Fibroblast of the aortic adventitia (primary cell): ENCODE measurements around the gene GRIP2. TPM values are rescaled to one million over a fixed set of nuclear protein-coding genes. Genes with fewer than 3 reads are reported as not detected.

Experiments
- DNase-seq: peaks from one replicate; pipeline ENCODE4 v3.0.0-alpha.2; 2010; ENCODE audit warnings: low read depth
- H3K4me3 ChIP-seq: 2 replicates; pipeline ENCODE4 v1.5.1; 2011; ENCODE audit warnings: low read depth, mild to moderate bottlenecking, control low read depth, low read length, moderate library complexity
- CTCF ChIP-seq: IDR thresholded peaks from 2 replicates; pipeline ENCODE4 v1.5.1; 2011; ENCODE audit warnings: mild to moderate bottlenecking, low read length, control low read depth, inconsistent platforms; ENCODE audit not compliant: insufficient read depth
- total RNA-seq: library from RNA; depleted of rRNA; stranded (reverse); fragments of >200 nt; gene quantifications from 2 replicates; pipeline ENCODE4 v1.2.3, GENCODE V29; 2012; ENCODE audit warnings: low replicate concordance

GRIP2 gene
- total RNA-seq, 1 donor, result 0.90 TPM

GRCh38 chr3:14445773-14446172 is 94.4 kb downstream of the GRIP2 start:
- H3K4me3 ChIP-seq, result no peak overlapping the region
- TF ChIP-seq CTCF, result no peak
- no peak for DNase-seq

GRCh38 chr3:14444380-14444779 is 95.8 kb downstream of the GRIP2 start:
- no peak for TF ChIP-seq CTCF
- no peak overlapping the region for H3K4me3 ChIP-seq
- DNase-seq, result no peak

GRCh38 chr3:14441920-14442300 is 98.2 kb downstream of the GRIP2 start:
- H3K4me3 ChIP-seq, result no peak overlapping the region
- no peak for DNase-seq
- TF ChIP-seq CTCF, result no peak

- H3K4me3 ChIP-seq, result no peak overlapping the region
- TF ChIP-seq CTCF, result no peak
- no peak for DNase-seq
Observed at GRCh38 chr3:14441240-14441919, 98.8 kb downstream of the GRIP2 start.

GRCh38 chr3:14440531-14441239 is 99.5 kb downstream of the GRIP2 start:
- no peak for TF ChIP-seq CTCF
- H3K4me3 ChIP-seq, result no peak overlapping the region
- DNase-seq, result no peak

GRCh38 chr3:14440168-14440518 is 100.0 kb downstream of the GRIP2 start:
- TF ChIP-seq CTCF, result no peak
- H3K4me3 ChIP-seq, result no peak overlapping the region
- DNase-seq, result no peak
